KMS-11 (cell line): Measurements from ENCODE around the gene DDIT3.
"Not testable (repeated sequence)": the region's sequence is repeated elsewhere in the genome, so short reads cannot be mapped to it uniquely, and the experiment has no call there.

ENCODE experiments used
- H2AFZ ChIP-seq: fragments of 200-600 bp; sonication (generic); 2 replicates; pipeline ENCODE4 v1.6.1; 2016; ENCODE audit warnings: antibody characterized with exemption, mixed run types, low read depth
- H3K27ac ChIP-seq: fragments of 200-600 bp; sonication (generic); 2 replicates; pipeline ENCODE4 v1.6.1; 2016; ENCODE audit warnings: mild to moderate bottlenecking, mixed run types
- H3K27me3 ChIP-seq: fragments of 200-600 bp; sonication (generic); 2 replicates; pipeline ENCODE4 v1.6.1; 2017; ENCODE audit warnings: mild to moderate bottlenecking, low read depth, mixed run types, moderate library complexity; ENCODE audit not compliant: insufficient read depth
- H3K36me3 ChIP-seq: fragments of 200-600 bp; sonication (generic); 2 replicates; pipeline ENCODE4 v1.6.1; 2017; ENCODE audit warnings: mild to moderate bottlenecking, mixed run types; ENCODE audit not compliant: insufficient read depth
- H3K4me1 ChIP-seq: fragments of 200-600 bp; sonication (generic); 2 replicates; pipeline ENCODE4 v1.6.1; 2016; ENCODE audit warnings: mild to moderate bottlenecking, low read depth, mixed run types; ENCODE audit not compliant: poor library complexity, severe bottlenecking
- H3K4me2 ChIP-seq: fragments of 200-600 bp; sonication (generic); 2 replicates; pipeline ENCODE4 v1.7.0; 2016; ENCODE audit warnings: mild to moderate bottlenecking, mixed run types
- H3K4me3 ChIP-seq: fragments of 200-600 bp; sonication (generic); IDR thresholded peaks from 2 replicates; pipeline ENCODE4 v1.6.1; 2017; ENCODE audit warnings: low read depth, low read length, mixed read lengths; ENCODE audit not compliant: insufficient read depth
- H3K79me2 ChIP-seq: fragments of 200-600 bp; sonication (generic); 2 replicates; pipeline ENCODE4 v1.6.1; 2016; ENCODE audit warnings: low read depth, mixed run types; ENCODE audit not compliant: insufficient read depth
- H3K9ac ChIP-seq: fragments of 200-600 bp; sonication (generic); 2 replicates; pipeline ENCODE4 v1.6.1; 2016; ENCODE audit warnings: mild to moderate bottlenecking, mixed run types
- H4K20me1 ChIP-seq: fragments of 200-600 bp; sonication (generic); 2 replicates; pipeline ENCODE4 v1.6.1; 2016; ENCODE audit warnings: mild to moderate bottlenecking, mixed run types; ENCODE audit not compliant: insufficient read depth
- CTCF ChIP-seq: fragments of 200-600 bp; sonication (generic); conservative IDR thresholded peaks from 2 replicates; pipeline ENCODE4 v1.6.1; 2017; ENCODE audit warnings: low read depth, mild to moderate bottlenecking, antibody characterized with exemption, low read length, moderate library complexity, mixed read lengths

Gene DDIT3

GRCh38 chr12:57516617-57517153 is 3.6 kb downstream of the DDIT3 start:
- no peaks in the 10 kb centered on the region for H3K27me3 ChIP-seq
- TF ChIP-seq CTCF: 0 out of 2 replicates have a peak, but pooled peaks have one; percentile 15
- no peak overlapping the region for H3K4me2 ChIP-seq
- H3K36me3 ChIP-seq: peaks cover 39% of the 10 kb centered on the region; the same call in 1 of the 2 replicates
- H3K4me3 ChIP-seq: no peak overlapping the region
- peaks cover 31% of the 10 kb centered on the region for H3K79me2 ChIP-seq
- H3K4me1 ChIP-seq: peaks cover 36% of the 10 kb centered on the region
- H4K20me1 ChIP-seq: no peaks in the 10 kb centered on the region
- no peak overlapping the region for H3K9ac ChIP-seq
- peak overlapping the region; percentile 8; the same call in 1 of the 2 replicates for H3K27ac ChIP-seq
- H2AFZ ChIP-seq: no peak overlapping the region

GRCh38 chr12:57515934-57516541 is 4.3 kb downstream of the DDIT3 start:
- H3K27ac ChIP-seq: no peak overlapping the region; the same call in 1 of the 2 replicates
- no peak for TF ChIP-seq CTCF
- H2AFZ ChIP-seq: no peak overlapping the region
- no peak overlapping the region for H3K4me3 ChIP-seq
- no peak overlapping the region for H3K9ac ChIP-seq
- H3K4me1 ChIP-seq: peaks cover 30% of the 10 kb centered on the region
- peaks cover 44% of the 10 kb centered on the region; the same call in 1 of the 2 replicates for H3K36me3 ChIP-seq
- H3K79me2 ChIP-seq: peaks cover 31% of the 10 kb centered on the region
- H4K20me1 ChIP-seq: no peaks in the 10 kb centered on the region
- H3K4me2 ChIP-seq: no peak overlapping the region
- no peaks in the 10 kb centered on the region for H3K27me3 ChIP-seq

DNA sequence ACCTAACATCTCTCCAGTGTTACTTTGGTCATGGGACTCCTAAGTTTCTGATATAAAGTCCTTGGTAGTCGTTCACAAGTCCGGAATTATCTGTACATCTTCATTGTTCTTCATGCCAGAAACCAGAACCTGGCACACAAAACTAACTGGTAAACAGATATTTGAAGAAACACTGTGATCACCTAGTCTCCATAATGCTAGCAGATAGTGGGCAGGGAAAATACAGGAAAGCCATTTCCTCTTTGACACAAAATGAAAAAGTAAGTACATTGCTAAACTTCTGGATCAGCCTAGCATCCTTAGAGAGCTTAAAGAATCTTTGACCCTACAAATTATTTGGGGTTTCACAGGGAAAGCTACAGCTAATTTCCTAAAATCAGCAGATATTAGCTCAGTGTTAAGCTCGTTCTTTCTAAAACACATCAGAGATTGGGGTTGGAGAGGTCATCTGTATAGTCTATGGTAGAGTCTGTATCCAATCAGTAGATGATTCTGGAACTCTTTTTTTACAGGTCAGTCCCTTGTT is 4.8 kb downstream of the DDIT3 start:
- Histone ChIP-seq H3K27me3 (no peaks in the 10 kb centered on the region), H3K4me1 (peaks cover 27% of the 10 kb centered on the region), H2AFZ (no peak overlapping the region), H3K36me3 (peaks cover 44% of the 10 kb centered on the region; the same call in 1 of the 2 replicates), H3K4me3 (no peak overlapping the region), H4K20me1 (no peaks in the 10 kb centered on the region), H3K79me2 (peaks cover 31% of the 10 kb centered on the region), H3K9ac (no peak overlapping the region), H3K27ac (peak overlapping the region; percentile 16; the same call in 1 of the 2 replicates), H3K4me2 (no peak overlapping the region)
- TF ChIP-seq CTCF: no peak

- H3K27ac ChIP-seq: peak overlapping the region; percentile 16; the same call in 1 of the 2 replicates
- no peak for TF ChIP-seq CTCF
- no peak overlapping the region for H3K9ac ChIP-seq
- peaks cover 28% of the 10 kb centered on the region for H3K79me2 ChIP-seq
- peaks cover 44% of the 10 kb centered on the region; the same call in 1 of the 2 replicates for H3K36me3 ChIP-seq
- H3K4me3 ChIP-seq: no peak overlapping the region
- H2AFZ ChIP-seq: no peak overlapping the region
- peaks cover 27% of the 10 kb centered on the region for H3K4me1 ChIP-seq
- no peak overlapping the region for H3K4me2 ChIP-seq
- H3K27me3 ChIP-seq: no peaks in the 10 kb centered on the region
- no peaks in the 10 kb centered on the region for H4K20me1 ChIP-seq
These were observed 5.5 kb downstream of the DDIT3 start for GRCh38 chr12:57514720-57515407.

- H3K36me3 ChIP-seq: peaks cover 44% of the 10 kb centered on the region; the same call in 1 of the 2 replicates
- H3K27ac ChIP-seq: not testable (repeated sequence)
These were observed 6.1 kb downstream of the DDIT3 start for GRCh38 chr12:57514246-57514645.

DNA sequence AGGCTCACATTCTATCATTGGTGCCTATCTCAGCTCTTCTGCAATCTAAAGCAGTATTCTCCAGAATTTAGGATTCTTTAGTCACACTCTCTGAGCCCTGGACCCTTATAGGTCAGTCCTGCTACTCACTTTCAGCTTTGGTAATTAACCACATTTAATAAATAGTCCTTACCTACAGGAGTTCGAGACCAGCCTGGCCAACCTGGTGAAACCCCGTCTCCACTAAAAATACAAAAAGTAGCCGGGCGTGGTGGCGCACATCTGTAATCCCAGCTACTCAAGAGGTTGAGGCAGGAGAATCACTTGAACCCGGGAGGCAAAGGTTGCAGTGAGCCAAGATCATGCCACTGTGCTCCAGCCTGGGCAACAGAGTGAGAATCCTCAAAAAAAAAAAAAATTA is 6.6 kb downstream of the DDIT3 start:
- not testable (repeated sequence) for H3K27me3 ChIP-seq, H3K9ac ChIP-seq, H4K20me1 ChIP-seq, H3K4me3 ChIP-seq, H3K27ac ChIP-seq, H2AFZ ChIP-seq, H3K4me2 ChIP-seq
- Histone ChIP-seq H3K36me3 (peaks cover 44% of the 10 kb centered on the region; the same call in 1 of the 2 replicates), H3K79me2 (peaks cover 16% of the 10 kb centered on the region), H3K4me1 (peaks cover 20% of the 10 kb centered on the region)

More at GRCh38 chr12:57514246-57514645, 6.1 kb downstream of the DDIT3 start:
- not testable (repeated sequence) for H3K27me3 ChIP-seq, H2AFZ ChIP-seq, H3K4me3 ChIP-seq, H4K20me1 ChIP-seq, H3K4me2 ChIP-seq, H3K9ac ChIP-seq
- peaks cover 22% of the 10 kb centered on the region for H3K79me2 ChIP-seq
- H3K4me1 ChIP-seq: peaks cover 25% of the 10 kb centered on the region
